ENCODE data around the gene SLC15A3.

SLC15A3 gene

GRCh38 chr11:60951904-60952741 lies at the start of gene SLC15A3:
Gene SLC15A3 (minus strand): TSS chr11:60952176. CDS start chr11:60951551, 625 bp downstream.
- no peak for DNase-seq (ENCODE audit: low read depth)
- H3K4me3 ChIP-seq (ENCODE audit: low read length) = peak within 1 kb of the TSS; percentile 20
- TF ChIP-seq CTCF (conservative IDR thresholded peaks at IDR 0.05; ENCODE audit: low read depth, low read length) = no peak

DNA sequence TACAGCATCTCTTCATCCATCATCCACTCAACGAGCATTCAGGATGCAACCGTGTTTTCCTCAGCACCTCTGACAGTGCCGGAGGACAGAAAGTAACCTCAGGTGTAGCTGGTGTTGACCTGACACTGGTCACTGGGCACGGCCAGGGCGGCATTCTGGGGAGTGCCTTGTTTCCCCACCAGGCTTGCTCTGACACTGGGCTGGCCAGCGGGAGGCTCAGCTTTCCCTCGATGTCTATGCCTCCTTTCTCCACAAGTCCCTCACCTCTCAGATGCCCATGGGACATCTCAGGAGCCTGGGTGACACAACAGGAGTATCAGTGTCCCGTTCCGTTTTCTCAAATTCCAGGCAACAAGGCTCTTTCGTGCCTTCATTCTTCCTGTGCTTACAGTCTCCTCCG lies 48.5 kb upstream of the SLC15A3 start:
- H3K4me3 ChIP-seq (ENCODE audit: low read length) = no peak overlapping the region
- no peak for TF ChIP-seq CTCF (conservative IDR thresholded peaks at IDR 0.05; ENCODE audit: low read depth, low read length)
- DNase-seq (ENCODE audit: low read depth) = no peak

- no peak for TF ChIP-seq CTCF (conservative IDR thresholded peaks at IDR 0.05; ENCODE audit: low read depth, low read length)
- DNase-seq (ENCODE audit: low read depth) = no peak
- no peak overlapping the region for H3K4me3 ChIP-seq (ENCODE audit: low read length)
These were observed 44.6 kb upstream of the SLC15A3 start for GRCh38 chr11:60996381-60997138.

GRCh38 chr11:60995798-60996197 lies 43.8 kb upstream of the SLC15A3 start:
- DNase-seq (ENCODE audit: low read depth) = no peak
- no peak for TF ChIP-seq CTCF (conservative IDR thresholded peaks at IDR 0.05; ENCODE audit: low read depth, low read length)
- no peak overlapping the region for H3K4me3 ChIP-seq (ENCODE audit: low read length)

DNA sequence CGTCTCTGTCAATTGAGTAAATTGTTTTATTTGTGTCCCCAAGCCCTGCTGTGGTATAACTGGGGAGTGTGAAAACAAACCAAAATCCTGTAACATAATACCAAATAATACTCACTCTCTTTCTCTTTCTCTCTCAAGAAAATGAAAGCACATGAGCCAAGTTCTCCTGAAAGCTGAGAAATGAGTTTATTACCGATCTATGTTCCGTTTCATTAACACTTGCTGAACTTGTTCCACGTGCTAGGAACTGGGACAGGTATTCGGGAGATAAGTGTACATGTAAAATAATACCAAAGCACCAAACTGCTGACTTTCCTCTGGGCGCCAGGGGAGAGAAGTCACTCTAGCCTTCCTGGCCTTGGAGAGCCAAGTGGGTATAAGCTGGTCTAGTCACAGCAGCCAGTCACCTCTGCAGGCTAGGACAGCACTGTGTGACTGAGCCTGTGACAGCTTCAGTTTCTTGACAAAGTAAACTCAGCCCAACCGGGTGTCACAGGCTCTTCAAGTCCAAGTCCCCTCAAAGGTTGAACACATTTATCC lies 42.6 kb upstream of the SLC15A3 start:
- no peak for TF ChIP-seq CTCF (conservative IDR thresholded peaks at IDR 0.05; ENCODE audit: low read depth, low read length)
- no peak overlapping the region for H3K4me3 ChIP-seq (ENCODE audit: low read length)
- no peak for DNase-seq (ENCODE audit: low read depth)

DNA sequence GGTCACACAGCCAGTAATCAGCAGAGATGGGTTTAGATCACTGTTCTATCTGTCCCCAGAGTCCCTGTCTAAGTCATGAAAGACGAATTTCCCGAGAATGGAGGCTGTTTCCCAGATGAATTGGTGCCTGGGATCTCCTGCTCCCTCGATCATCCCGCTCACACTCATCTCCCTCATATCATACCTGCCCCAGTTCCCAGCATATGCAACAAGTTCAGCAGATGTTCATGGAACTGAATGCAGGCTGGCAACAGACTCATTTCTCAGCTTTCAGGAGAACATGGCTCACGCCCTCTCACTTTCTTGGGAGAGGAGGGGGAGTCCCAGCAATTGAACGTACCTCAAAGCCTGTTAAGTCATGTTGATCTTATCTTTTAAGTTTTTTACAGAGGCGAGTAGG lies 41.6 kb upstream of the SLC15A3 start:
- DNase-seq (ENCODE audit: low read depth) = no peak
- no peak overlapping the region for H3K4me3 ChIP-seq (ENCODE audit: low read length)
- no peak for TF ChIP-seq CTCF (conservative IDR thresholded peaks at IDR 0.05; ENCODE audit: low read depth, low read length)

Measured in retinal pigment epithelial cell (primary cell).